ENCODE results near the gene MRPL58. TPM values are rescaled to one million over a fixed set of nuclear protein-coding genes. Genes with fewer than 3 reads are reported as not detected.
"Not testable (repeated sequence)": the region's sequence is repeated elsewhere in the genome, so short reads cannot be mapped to it uniquely, and the experiment has no call there.

MRPL58 gene
- total RNA-seq, 1 donor from 2014 or later: 23.8 TPM

- FAIRE-seq: no peak
- Mint-ChIP-seq H3K27me3 (ENCODE audit: low read depth, unreplicated experiment) (no peaks in the 10 kb centered on the region), H3K36me3 (ENCODE audit: low read depth, unreplicated experiment) (peaks cover 12% of the 10 kb centered on the region), H3K9me3 (ENCODE audit: unreplicated experiment) (no peaks in the 10 kb centered on the region), H3K27ac (ENCODE audit: unreplicated experiment) (no peak overlapping the region), H3K4me1 (ENCODE audit: low read depth, unreplicated experiment) (no peaks in the 10 kb centered on the region), H3K4me3 (ENCODE audit: unreplicated experiment) (no peak overlapping the region)
- Histone ChIP-seq H3K4me1 (ENCODE audit: insufficient read depth, low read length) (no peaks in the 10 kb centered on the region), H4K20me1 (ENCODE audit: insufficient read depth, low read length) (peaks cover 22% of the 10 kb centered on the region), H3K4me3 (ENCODE audit: insufficient read depth, low read depth, low read length) (no peak overlapping the region), H3K27me3 (ENCODE audit: insufficient read depth, low read length) (no peaks in the 10 kb centered on the region), H3K9me3 (ENCODE audit: insufficient read depth, low read depth, low read length) (no peaks in the 10 kb centered on the region), H3K9ac (ENCODE audit: low read length) (no peak overlapping the region), H3K79me2 (ENCODE audit: insufficient read depth, low read length) (no peaks in the 10 kb centered on the region), H3K4me2 (ENCODE audit: low read length) (no peak overlapping the region), H2AFZ (ENCODE audit: low read depth, low read length) (no peak overlapping the region), H3K27ac (ENCODE audit: low read depth, low read length) (no peak overlapping the region), H3K36me3 (ENCODE audit: insufficient read depth, low read length) (peaks cover 7% of the 10 kb centered on the region)
- DNase-seq (ENCODE audit: low read depth): no peak
- TF ChIP-seq EZH2 (IDR thresholded peaks at IDR 0.05; ENCODE audit: insufficient read depth, low read length) (no peak), CTCF (IDR thresholded peaks at IDR 0.05; ENCODE audit: insufficient read depth, low read depth, low read length) (no peak)
Measured at GRCh38 chr17:75005291-75005690, 7.2 kb upstream of the MRPL58 start.

- not testable (repeated sequence) for FAIRE-seq; H3K9me3 Mint-ChIP-seq (ENCODE audit: unreplicated experiment); H3K4me1 Mint-ChIP-seq (ENCODE audit: low read depth, unreplicated experiment); H3K27me3 Mint-ChIP-seq (ENCODE audit: low read depth, unreplicated experiment); H3K27ac ChIP-seq (ENCODE audit: low read depth, low read length); H3K36me3 ChIP-seq (ENCODE audit: insufficient read depth, low read length); DNase-seq (ENCODE audit: low read depth); H3K27me3 ChIP-seq (ENCODE audit: insufficient read depth, low read length); H3K79me2 ChIP-seq (ENCODE audit: insufficient read depth, low read length); H3K4me3 ChIP-seq (ENCODE audit: insufficient read depth, low read depth, low read length); H3K4me2 ChIP-seq (ENCODE audit: low read length); H3K4me3 Mint-ChIP-seq (ENCODE audit: unreplicated experiment); H3K4me1 ChIP-seq (ENCODE audit: insufficient read depth, low read length); H3K9ac ChIP-seq (ENCODE audit: low read length); H3K9me3 ChIP-seq (ENCODE audit: insufficient read depth, low read depth, low read length); H2AFZ ChIP-seq (ENCODE audit: low read depth, low read length); H3K27ac Mint-ChIP-seq (ENCODE audit: unreplicated experiment)
- peaks cover 12% of the 10 kb centered on the region for H3K36me3 Mint-ChIP-seq (ENCODE audit: low read depth, unreplicated experiment)
- H4K20me1 ChIP-seq (ENCODE audit: insufficient read depth, low read length): peaks cover 22% of the 10 kb centered on the region
Measured at GRCh38 chr17:75006084-75006483, 6.4 kb upstream of the MRPL58 start.

GRCh38 chr17:75006653-75007052 lies 5.8 kb upstream of the MRPL58 start:
- TF ChIP-seq EZH2 (IDR thresholded peaks at IDR 0.05; ENCODE audit: insufficient read depth, low read length) (no peak), CTCF (IDR thresholded peaks at IDR 0.05; ENCODE audit: insufficient read depth, low read depth, low read length) (no peak)
- H3K36me3 ChIP-seq (ENCODE audit: insufficient read depth, low read length): peaks cover 7% of the 10 kb centered on the region
- H2AFZ ChIP-seq (ENCODE audit: low read depth, low read length): no peak overlapping the region
- DNase-seq (ENCODE audit: low read depth) (no peak), FAIRE-seq (no peak)
- H3K36me3 Mint-ChIP-seq (ENCODE audit: low read depth, unreplicated experiment): peaks cover 10% of the 10 kb centered on the region
- no peak overlapping the region for H3K27ac Mint-ChIP-seq (ENCODE audit: unreplicated experiment)
- H3K79me2 ChIP-seq (ENCODE audit: insufficient read depth, low read length): no peaks in the 10 kb centered on the region
- peaks cover under 1% of the 10 kb centered on the region for H3K4me1 ChIP-seq (ENCODE audit: insufficient read depth, low read length)
- no peaks in the 10 kb centered on the region for H3K4me1 Mint-ChIP-seq (ENCODE audit: low read depth, unreplicated experiment)
- no peak overlapping the region for H3K9ac ChIP-seq (ENCODE audit: low read length)
- no peaks in the 10 kb centered on the region for H3K27me3 ChIP-seq (ENCODE audit: insufficient read depth, low read length)
- H3K4me3 Mint-ChIP-seq (ENCODE audit: unreplicated experiment): no peak overlapping the region
- no peak overlapping the region for H3K27ac ChIP-seq (ENCODE audit: low read depth, low read length)
- H3K9me3 ChIP-seq (ENCODE audit: insufficient read depth, low read depth, low read length): no peaks in the 10 kb centered on the region
- no peaks in the 10 kb centered on the region for H3K9me3 Mint-ChIP-seq (ENCODE audit: unreplicated experiment)
- H3K27me3 Mint-ChIP-seq (ENCODE audit: low read depth, unreplicated experiment): no peaks in the 10 kb centered on the region
- no peak overlapping the region for H3K4me2 ChIP-seq (ENCODE audit: low read length)
- H4K20me1 ChIP-seq (ENCODE audit: insufficient read depth, low read length): peaks cover 16% of the 10 kb centered on the region
- no peak overlapping the region for H3K4me3 ChIP-seq (ENCODE audit: insufficient read depth, low read depth, low read length)

Measured in astrocyte (in vitro differentiated cells and primary cell).